ENCODE measurements around the gene SYT8. TPM values are rescaled to one million over a fixed set of nuclear protein-coding genes. Genes with fewer than 3 reads are reported as not detected.

The SYT8 gene
- total RNA-seq, 1 experiment from 2014 or later: not detected

DNA sequence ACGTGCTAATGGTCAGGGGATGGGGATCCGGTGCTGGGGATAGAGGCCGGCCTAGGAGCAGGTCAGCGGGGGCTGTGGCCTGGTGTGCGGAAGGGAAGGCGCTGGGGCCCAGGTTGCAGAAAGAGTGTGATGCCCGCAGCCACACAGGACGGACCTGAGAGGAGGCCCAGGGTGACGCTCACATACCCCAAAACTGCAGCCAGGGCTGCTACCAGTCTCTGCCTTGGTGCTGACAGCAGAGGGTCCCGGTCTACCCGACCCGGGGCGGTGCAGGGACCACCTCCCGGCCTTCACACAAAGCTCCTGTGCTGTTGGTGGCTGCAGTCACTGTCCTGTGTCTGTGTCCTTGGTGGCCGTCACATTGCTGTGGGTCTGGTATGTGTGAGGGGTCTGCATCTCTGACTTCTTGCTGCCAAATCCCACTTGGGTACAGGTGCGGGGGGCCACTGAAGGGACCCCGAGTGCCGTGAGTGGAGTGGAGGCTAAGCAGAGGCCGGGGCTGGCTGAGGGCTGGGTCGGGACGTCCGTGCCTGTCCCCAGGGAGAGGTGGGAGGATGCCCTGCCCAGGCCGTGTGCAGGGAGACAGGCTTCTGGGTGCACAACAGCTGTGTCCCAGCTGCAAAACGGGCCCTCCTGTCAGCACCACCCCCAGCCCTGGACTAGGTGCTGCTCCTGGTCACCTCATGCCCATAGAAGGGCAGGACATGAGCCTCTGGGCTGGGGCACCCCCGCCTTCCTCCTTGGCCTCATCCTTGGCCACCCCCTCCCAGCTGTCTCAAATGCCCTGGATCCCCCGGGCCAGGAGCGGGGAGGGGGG is 19.6 kb downstream of the SYT8 start:
- no peak overlapping the region for H3K9ac ChIP-seq (ENCODE audit: extremely low read depth, insufficient read length, low read length)
- Mint-ChIP-seq H3K4me3 (no peak overlapping the region), H3K9me3 (no peaks in the 10 kb centered on the region), H3K36me3 (ENCODE audit: insufficient read depth in 1 of 3, low read depth in 3 of 3) (no peaks in the 10 kb centered on the region), H3K27me3 (ENCODE audit: low read depth) (peaks cover 12% of the 10 kb centered on the region), H3K4me1 (peaks cover 2 to 3% of the 10 kb centered on the region in 2 experiments; a peak in 2 of 4 replicates), H3K27ac (no peak overlapping the region)
- H2BK20ac ChIP-seq (ENCODE audit: low read depth, low read length, poor library complexity, severe bottlenecking): no peak overlapping the region
- no peak overlapping the region for H3K56ac ChIP-seq (ENCODE audit: insufficient read length, low read depth, low read length)
- no peaks in the 10 kb centered on the region for H3K4me1 ChIP-seq (ENCODE audit: insufficient read depth, low read length)
- TF ChIP-seq, protein P1, sequence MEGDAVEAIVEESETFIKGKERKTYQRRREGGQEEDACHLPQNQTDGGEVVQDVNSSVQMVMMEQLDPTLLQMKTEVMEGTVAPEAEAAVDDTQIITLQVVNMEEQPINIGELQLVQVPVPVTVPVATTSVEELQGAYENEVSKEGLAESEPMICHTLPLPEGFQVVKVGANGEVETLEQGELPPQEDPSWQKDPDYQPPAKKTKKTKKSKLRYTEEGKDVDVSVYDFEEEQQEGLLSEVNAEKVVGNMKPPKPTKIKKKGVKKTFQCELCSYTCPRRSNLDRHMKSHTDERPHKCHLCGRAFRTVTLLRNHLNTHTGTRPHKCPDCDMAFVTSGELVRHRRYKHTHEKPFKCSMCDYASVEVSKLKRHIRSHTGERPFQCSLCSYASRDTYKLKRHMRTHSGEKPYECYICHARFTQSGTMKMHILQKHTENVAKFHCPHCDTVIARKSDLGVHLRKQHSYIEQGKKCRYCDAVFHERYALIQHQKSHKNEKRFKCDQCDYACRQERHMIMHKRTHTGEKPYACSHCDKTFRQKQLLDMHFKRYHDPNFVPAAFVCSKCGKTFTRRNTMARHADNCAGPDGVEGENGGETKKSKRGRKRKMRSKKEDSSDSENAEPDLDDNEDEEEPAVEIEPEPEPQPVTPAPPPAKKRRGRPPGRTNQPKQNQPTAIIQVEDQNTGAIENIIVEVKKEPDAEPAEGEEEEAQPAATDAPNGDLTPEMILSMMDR (conservative IDR thresholded peaks at IDR 0.05): no peak
- no peak overlapping the region for H3K4ac ChIP-seq (ENCODE audit: low read depth, low read length)
- no peak overlapping the region for H2AK5ac ChIP-seq (ENCODE audit: insufficient read length, low read length)
- H3K9me3 ChIP-seq (ENCODE audit: control insufficient read depth, low read depth, low read length): no peaks in the 10 kb centered on the region
- H4K91ac ChIP-seq (ENCODE audit: insufficient read length, low read depth, low read length): no peak overlapping the region
- no peaks in the 10 kb centered on the region for H3K23me2 ChIP-seq (ENCODE audit: insufficient read length, low read depth, low read length, poor library complexity, severe bottlenecking)
- WGBS (ENCODE audit: extremely low coverage, insufficient read length, low lambda C conversion rate): no CpG with 5 or more reads among the region's 27 CpGs
- H2BK15ac ChIP-seq (ENCODE audit: low read depth, low read length): no peak overlapping the region
- H2BK5ac ChIP-seq (ENCODE audit: insufficient read length, low read length): no peak overlapping the region
- no peak overlapping the region; the same call in 1 of the 2 replicates for H3K14ac ChIP-seq (ENCODE audit: insufficient read depth, low read length)
- no peaks in the 10 kb centered on the region for H4K20me1 ChIP-seq (ENCODE audit: control insufficient read depth, insufficient read depth, insufficient read length)
- H2AFZ ChIP-seq (ENCODE audit: low read length): no peak overlapping the region
- H3K23ac ChIP-seq (ENCODE audit: insufficient read length, low read depth, low read length): no peak overlapping the region
- no peak for DNase-seq
- no peak overlapping the region for H3K4me2 ChIP-seq (ENCODE audit: insufficient read depth, insufficient read length, low read length)
- no peak overlapping the region for H4K5ac ChIP-seq (ENCODE audit: insufficient read length, low read depth, low read length)
- no peak overlapping the region for H3K27ac ChIP-seq (ENCODE audit: insufficient read length, low read depth, low read length)
- no peak overlapping the region for H2BK120ac ChIP-seq (ENCODE audit: low read depth, low read length, poor library complexity, severe bottlenecking)
- no peaks in the 10 kb centered on the region for H3K27me3 ChIP-seq (ENCODE audit: insufficient read depth, low read length)
- no peak overlapping the region for H3K18ac ChIP-seq (ENCODE audit: insufficient read length, low read depth, low read length)
- no peak overlapping the region for H3T11ph ChIP-seq (ENCODE audit: low read length)
- no peaks in the 10 kb centered on the region for H3K79me1 ChIP-seq (ENCODE audit: insufficient read depth, low read depth, low read length, poor library complexity, severe bottlenecking)
- H4K8ac ChIP-seq (replicated peaks; ENCODE audit: insufficient read length, low read depth, low read length): no peak overlapping the region
- H2BK12ac ChIP-seq (ENCODE audit: insufficient read length, low read depth, low read length): no peak overlapping the region
- no peaks in the 10 kb centered on the region for H3K79me2 ChIP-seq (ENCODE audit: insufficient read depth, low read length)

Measured in H9 (cell line).